Trophoblast cell (in vitro differentiated cells and primary cell): ENCODE results near the gene BATF.

Experiments used
- DNase-seq, 2 donors: peaks; one replicate each; pipeline ENCODE4 v3.0.0-alpha.2; 2016
- H2AFZ ChIP-seq: 2 replicates; pipeline ENCODE4 v1.6.1; 2013; ENCODE audit warnings: low read length, moderate library complexity, mild to moderate bottlenecking; ENCODE audit not compliant: insufficient read depth, poor library complexity
- H2AK5ac ChIP-seq: 2 replicates; pipeline ENCODE4 v1.6.1; 2013; ENCODE audit warnings: mild to moderate bottlenecking, low read length
- H2BK120ac ChIP-seq: 2 replicates; pipeline ENCODE4 v1.6.1; 2013; ENCODE audit warnings: low read length, mild to moderate bottlenecking, moderate library complexity; ENCODE audit not compliant: insufficient read depth, poor library complexity
- H2BK12ac ChIP-seq: 2 replicates; pipeline ENCODE4 v1.6.1; 2013; ENCODE audit warnings: mild to moderate bottlenecking, low read length, moderate library complexity
- H2BK5ac ChIP-seq: 2 replicates; pipeline ENCODE4 v1.6.1; 2013; ENCODE audit warnings: low read length, low read depth, moderate library complexity, mild to moderate bottlenecking; ENCODE audit not compliant: poor library complexity
- H3K14ac ChIP-seq: 2 replicates; pipeline ENCODE4 v1.6.1; 2013; ENCODE audit warnings: mild to moderate bottlenecking, low read length
- H3K18ac ChIP-seq: 2 replicates; pipeline ENCODE4 v1.6.1; 2013; ENCODE audit warnings: mild to moderate bottlenecking, low read length
- H3K23ac ChIP-seq: 2 replicates; pipeline ENCODE4 v1.6.1; 2013; ENCODE audit warnings: low read length
- H3K27ac ChIP-seq: 2 replicates; pipeline ENCODE4 v1.5.1; 2013; ENCODE audit warnings: low read depth, mild to moderate bottlenecking, inconsistent platforms, low read length, moderate library complexity
- H3K27me3 ChIP-seq: 2 replicates; pipeline ENCODE4 v1.6.1; 2013; ENCODE audit warnings: inconsistent platforms, mild to moderate bottlenecking, low read length, moderate library complexity; ENCODE audit not compliant: insufficient read depth
- H3K36me3 ChIP-seq, 2 experiments: 1 replicate in 1 of 2; 2 replicates in 1 of 2; pipeline ENCODE4 v1.6.1; 2013; ENCODE audit warnings: low read length in 2 of 2, mild to moderate bottlenecking in 2 of 2, moderate library complexity in 1 of 2; ENCODE audit not compliant: insufficient read depth in 2 of 2, control insufficient read depth in 1 of 2
- H3K4ac ChIP-seq: 2 replicates; pipeline ENCODE4 v1.6.1; 2013; ENCODE audit warnings: low read depth, mild to moderate bottlenecking, low read length, moderate library complexity
- H3K4me1 ChIP-seq, 2 experiments: 1 replicate in 1 of 2; 2 replicates in 1 of 2; pipeline ENCODE4 v1.6.1; 2013; ENCODE audit warnings: low read length in 2 of 2, mild to moderate bottlenecking in 2 of 2, moderate library complexity in 1 of 2; ENCODE audit not compliant: insufficient read depth in 2 of 2, control insufficient read depth in 1 of 2
- H3K4me2 ChIP-seq: 2 replicates; pipeline ENCODE4 v1.6.1; 2013; ENCODE audit warnings: inconsistent platforms, mild to moderate bottlenecking, low read length, moderate library complexity
- H3K4me3 ChIP-seq: 2 replicates; pipeline ENCODE4 v1.5.1; 2013; ENCODE audit warnings: mild to moderate bottlenecking, low read depth, low read length, inconsistent platforms
- H3K79me1 ChIP-seq: one replicate; pipeline ENCODE4 v1.6.1; 2013; ENCODE audit warnings: low read length
- H3K79me2 ChIP-seq: 2 replicates; pipeline ENCODE4 v1.6.1; 2013; ENCODE audit warnings: low read length, mild to moderate bottlenecking; ENCODE audit not compliant: control insufficient read depth, insufficient read depth, poor library complexity
- H3K9ac ChIP-seq: 2 replicates; pipeline ENCODE4 v1.6.1; 2013; ENCODE audit warnings: mild to moderate bottlenecking, low read length
- H3K9me3 ChIP-seq: 2 replicates; pipeline ENCODE4 v1.6.1; 2013; ENCODE audit warnings: low read depth, mild to moderate bottlenecking, control low read depth, inconsistent platforms, low read length; ENCODE audit not compliant: insufficient read depth
- H4K12ac ChIP-seq: 2 replicates; pipeline ENCODE4 v1.6.1; 2013; ENCODE audit warnings: low read depth, mild to moderate bottlenecking, low read length, moderate library complexity
- H4K8ac ChIP-seq: 2 replicates; pipeline ENCODE4 v1.6.1; 2013; ENCODE audit warnings: low read depth, mild to moderate bottlenecking, low read length, moderate library complexity
- H4K91ac ChIP-seq: one replicate; pipeline ENCODE4 v1.6.1; 2013; ENCODE audit warnings: low read depth, mild to moderate bottlenecking, low read length, moderate library complexity
- WGBS: extraction: QIAGEN DNeasy Blood & Tissue Kit; methylation state at CpG from one replicate; pipeline ENCODE4 v1.1.7; 2013; ENCODE audit warnings: missing lambda C conversion rate; ENCODE audit not compliant: insufficient read length, insufficient coverage; ENCODE audit errors: extremely low coverage; 5-methylcytosine and 5-hydroxymethylcytosine counted together

Gene BATF

DNA sequence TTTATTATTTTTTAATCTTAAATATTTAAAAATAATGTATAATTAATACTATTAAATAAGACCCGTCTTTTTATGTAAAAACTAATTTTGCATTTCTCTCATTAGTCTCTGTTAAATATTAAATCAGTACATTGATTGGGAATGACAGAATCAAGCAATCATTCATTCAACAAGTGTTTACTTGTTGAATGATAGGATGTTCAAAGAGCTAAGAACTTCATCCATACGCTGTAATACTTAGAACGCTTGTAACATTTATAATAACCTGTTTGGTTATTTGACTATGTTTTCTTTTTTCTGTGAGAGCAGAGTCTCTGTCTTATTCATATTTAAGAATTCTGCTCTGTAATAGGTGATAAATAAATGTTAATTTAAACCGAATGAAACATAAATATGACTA, 2.9 kb upstream of the BATF start:
- Histone ChIP-seq H4K12ac (no peak overlapping the region), H2BK5ac (no peak overlapping the region), H3K4me2 (no peak overlapping the region), H3K79me1 (peaks cover 14% of the 10 kb centered on the region), H2AFZ (no peak overlapping the region), H3K23ac (no peak overlapping the region), H3K14ac (no peak overlapping the region), H3K36me3 (no peaks in the 10 kb centered on the region), H3K79me2 (peaks cover 5% of the 10 kb centered on the region), H4K91ac (no peak overlapping the region), H3K18ac (no peak overlapping the region), H3K4me3 (no peak overlapping the region), H2BK120ac (no peak overlapping the region), H3K9me3 (no peaks in the 10 kb centered on the region), H3K27me3 (no peaks in the 10 kb centered on the region), H3K4ac (no peak overlapping the region), H2BK12ac (no peak overlapping the region), H3K27ac (no peak overlapping the region), H3K4me1 (peaks cover 17 to 18% of the 10 kb centered on the region in 2 experiments), H4K8ac (no peak overlapping the region), H2AK5ac (no peak overlapping the region), H3K9ac (no peak overlapping the region)
- DNase-seq = no peak
- WGBS = no CpG with 5 or more reads among the region's 4 CpGs

DNA sequence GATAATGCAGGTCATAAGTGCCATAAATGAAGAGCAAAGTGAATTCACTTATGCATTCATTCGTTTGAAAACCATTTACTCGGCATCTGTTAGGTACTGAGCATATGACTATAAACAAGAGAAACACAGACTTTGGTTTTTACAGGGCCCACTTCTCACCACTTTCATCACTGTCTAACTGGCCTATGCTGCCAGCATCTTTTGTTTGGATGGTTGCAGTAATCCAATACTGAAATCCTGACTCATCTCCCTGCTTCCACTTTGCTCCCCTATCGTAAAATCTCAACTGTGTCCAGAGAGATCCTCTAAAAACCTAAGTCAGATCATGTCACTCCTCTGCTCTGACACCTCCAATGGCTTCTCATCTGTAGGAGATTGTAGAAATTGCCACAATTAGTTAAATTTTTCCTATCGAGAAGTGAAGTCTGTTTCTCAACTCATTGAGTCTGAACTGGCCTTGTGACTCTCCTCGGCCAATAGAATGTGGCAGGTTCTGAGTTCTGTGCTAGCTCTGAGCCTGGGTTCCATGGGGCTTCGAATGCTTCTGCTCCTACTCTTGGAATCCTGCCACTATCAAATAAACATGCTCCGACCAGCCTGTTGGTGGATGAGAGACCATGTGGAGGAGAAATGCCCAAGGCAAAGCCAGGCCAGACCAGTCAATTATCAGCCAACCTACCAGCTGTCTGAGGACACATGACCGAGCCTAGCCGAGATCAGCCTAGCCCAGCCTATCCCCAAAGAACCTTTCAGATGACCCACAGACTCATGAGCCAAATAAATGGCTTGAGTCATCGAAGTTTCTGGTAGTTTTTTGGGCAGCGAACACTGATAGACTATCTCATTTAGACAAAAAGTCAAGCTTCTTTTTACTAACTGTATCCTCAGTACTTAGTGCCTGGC, 2.2 kb upstream of the BATF start:
- H3K14ac ChIP-seq = peak overlapping the region; percentile 39
- no CpG with 5 or more reads among the region's 11 CpGs for WGBS

DNA sequence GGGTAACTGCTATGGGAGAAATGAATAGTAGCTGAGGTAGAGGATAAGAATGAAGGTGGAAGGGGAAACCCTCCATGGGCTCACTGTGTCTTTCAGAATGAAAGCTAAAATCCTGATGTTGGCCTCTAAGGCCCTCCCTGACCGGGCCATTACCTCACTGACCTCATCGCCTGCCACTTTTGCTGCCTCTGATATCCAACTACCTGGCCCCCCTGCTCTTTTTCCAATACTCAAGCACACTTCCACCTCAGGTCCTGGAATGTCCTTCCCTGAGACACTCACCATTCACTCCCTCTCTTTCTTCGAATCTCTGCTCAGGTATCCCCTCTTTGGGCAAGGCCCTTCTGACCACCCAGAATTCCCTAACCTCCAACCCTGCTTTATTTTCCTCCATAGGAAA, 1.4 kb upstream of the BATF start:
- Histone ChIP-seq H2BK120ac (peak overlapping the region; percentile 84), H4K8ac (peak overlapping the region; percentile 22), H3K27me3 (no peaks in the 10 kb centered on the region), H2BK5ac (peak overlapping the region; percentile 83), H3K36me3 (no peaks in the 10 kb centered on the region), H3K14ac (peak overlapping the region; percentile 20), H3K79me1 (peaks cover 14% of the 10 kb centered on the region), H3K4me3 (no peak overlapping the region), H4K12ac (no peak overlapping the region), H3K27ac (peak overlapping the region; percentile 71), H2AK5ac (peak overlapping the region; percentile 53), H3K9ac (no peak overlapping the region), H3K23ac (no peak overlapping the region), H2BK12ac (peak overlapping the region; percentile 32), H3K18ac (no peak overlapping the region), H2AFZ (no peak overlapping the region), H4K91ac (peak overlapping the region; percentile 74), H3K79me2 (peaks cover 5% of the 10 kb centered on the region), H3K4me2 (no peak overlapping the region), H3K4ac (no peak overlapping the region), H3K9me3 (no peaks in the 10 kb centered on the region), H3K4me1 (peaks cover 17 to 18% of the 10 kb centered on the region in 2 experiments)
- peak; percentile 38 to 58 for DNase-seq
- no CpG with 5 or more reads among the region's 3 CpGs for WGBS

More for the DNA sequence above, 2.2 kb upstream of the BATF start:
- Histone ChIP-seq H4K12ac (no peak overlapping the region), H3K79me2 (peaks cover 5% of the 10 kb centered on the region), H2BK120ac (peak overlapping the region; percentile 72), H3K4me1 (peaks cover 17 to 18% of the 10 kb centered on the region in 2 experiments), H2BK5ac (peak overlapping the region; percentile 12), H2AK5ac (peak overlapping the region; percentile 59), H3K9ac (no peak overlapping the region), H3K9me3 (no peaks in the 10 kb centered on the region), H3K23ac (no peak overlapping the region), H2AFZ (no peak overlapping the region), H3K4me2 (no peak overlapping the region), H3K4ac (no peak overlapping the region), H4K8ac (peak overlapping the region; percentile 9), H3K27ac (no peak overlapping the region), H4K91ac (peak overlapping the region; percentile 30), H3K79me1 (peaks cover 14% of the 10 kb centered on the region), H3K36me3 (no peaks in the 10 kb centered on the region), H3K27me3 (no peaks in the 10 kb centered on the region), H3K4me3 (no peak overlapping the region), H3K18ac (no peak overlapping the region), H2BK12ac (peak overlapping the region; percentile 61)
- DNase-seq = peak; percentile 32 to 61

DNA sequence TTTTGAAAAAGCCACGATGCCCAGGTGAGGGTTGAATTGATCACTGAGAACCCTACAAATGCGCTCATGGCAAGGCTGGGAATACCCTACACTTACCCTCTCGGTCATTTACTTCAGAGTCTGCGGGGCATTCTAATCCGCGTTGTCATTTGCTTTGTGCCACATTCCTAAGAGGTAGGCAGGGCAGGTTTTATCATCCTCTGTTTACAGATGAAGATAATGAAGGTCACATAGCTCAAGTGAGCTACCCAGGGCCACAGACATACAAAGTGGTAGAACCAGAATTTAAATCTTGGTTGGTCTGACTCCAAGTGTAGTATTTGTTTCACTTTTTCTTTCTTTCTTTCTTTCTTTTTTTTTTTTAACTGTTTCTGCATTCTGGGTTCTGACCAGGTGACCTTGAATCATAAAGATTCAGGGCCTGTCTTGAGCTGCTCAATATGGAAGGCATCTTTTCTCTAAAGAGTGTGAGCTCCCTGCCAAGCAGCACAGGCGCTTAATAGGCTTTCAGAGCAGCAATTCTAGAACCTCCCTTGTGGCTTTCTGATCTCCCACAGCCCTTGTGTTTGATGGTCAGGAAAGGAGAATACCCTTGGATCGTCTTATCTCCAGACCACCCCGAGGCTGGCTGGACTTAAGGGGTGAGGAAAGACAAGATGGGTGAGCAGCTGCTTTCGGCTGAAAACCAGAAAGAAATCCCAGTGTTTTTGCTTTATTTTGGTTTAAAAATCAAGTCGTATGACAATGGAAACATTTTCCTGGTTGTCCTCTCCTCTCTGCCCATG, 662 bp upstream of the BATF start:
- peak overlapping the region; percentile 74 for H2BK5ac ChIP-seq
- peak overlapping the region; percentile 77 for H4K91ac ChIP-seq

More for the DNA sequence above, 662 bp upstream of the BATF start:
- Histone ChIP-seq H3K27ac (peak overlapping the region; percentile 83), H3K4ac (peak overlapping the region; percentile 44), H3K9me3 (no peaks in the 10 kb centered on the region), H3K27me3 (no peaks in the 10 kb centered on the region), H3K9ac (no peak overlapping the region), H3K14ac (no peak overlapping the region), H4K8ac (peak overlapping the region; percentile 4), H3K4me1 (peaks cover 17 to 18% of the 10 kb centered on the region in 2 experiments), H4K12ac (no peak overlapping the region), H2AFZ (no peak overlapping the region), H3K18ac (no peak overlapping the region), H3K79me2 (peaks cover 5% of the 10 kb centered on the region), H3K4me2 (no peak overlapping the region), H3K79me1 (peaks cover 14% of the 10 kb centered on the region), H2AK5ac (no peak overlapping the region), H3K36me3 (no peaks in the 10 kb centered on the region), H3K4me3 (no peak overlapping the region), H2BK120ac (peak overlapping the region; percentile 74), H3K23ac (no peak overlapping the region), H2BK12ac (peak overlapping the region; percentile 76)
- DNase-seq = peak; percentile 81 to 91
- WGBS = no CpG with 5 or more reads among the region's 11 CpGs
